Neural progenitor cell (in vitro differentiated cells): ENCODE data around the gene CYP3A4. TPM values are rescaled to one million over a fixed set of nuclear protein-coding genes. Genes with fewer than 3 reads are reported as not detected.

ENCODE experiments used
- DNase-seq: peaks from one replicate; pipeline ENCODE4 v3.0.0-alpha.2; 2016; ENCODE audit warnings: low spot score
- H2AFZ ChIP-seq: fragments of 200-600 bp; sonication (generic); replicated peaks from 2 replicates; pipeline ENCODE4 v1.6.1; 2016; ENCODE audit warnings: antibody characterized with exemption
- H3F3A ChIP-seq: fragments of 200-600 bp; sonication (generic); 2 replicates; pipeline ENCODE4 v1.6.1; 2016; ENCODE audit warnings: antibody characterized with exemption, low read depth
- H3K27ac ChIP-seq: fragments of 200-600 bp; sonication (generic); 2 replicates; pipeline ENCODE4 v1.5.1; 2016; ENCODE audit warnings: mild to moderate bottlenecking
- H3K27me3 ChIP-seq: fragments of 200-600 bp; sonication (generic); 2 replicates; pipeline ENCODE4 v1.6.1; 2016; ENCODE audit warnings: mild to moderate bottlenecking, moderate library complexity
- H3K36me3 ChIP-seq: fragments of 200-600 bp; sonication (generic); 2 replicates; pipeline ENCODE4 v1.5.1; 2016
- H3K4me1 ChIP-seq: fragments of 200-600 bp; sonication (generic); 2 replicates; pipeline ENCODE4 v1.6.1; 2016; ENCODE audit warnings: mixed run types
- H3K4me2 ChIP-seq: fragments of 200-600 bp; sonication (generic); 2 replicates; pipeline ENCODE4 v1.6.1; 2016
- H3K4me3 ChIP-seq: fragments of 200-600 bp; sonication (generic); 2 replicates; pipeline ENCODE4 v1.5.1; 2016
- H3K79me2 ChIP-seq: fragments of 200-600 bp; sonication (generic); 2 replicates; pipeline ENCODE4 v1.6.1; 2016; ENCODE audit warnings: low read depth
- H3K9ac ChIP-seq: fragments of 200-600 bp; sonication (generic); 2 replicates; pipeline ENCODE4 v1.6.1; 2016
- H3K9me3 ChIP-seq: fragments of 200-600 bp; sonication (generic); 2 replicates; pipeline ENCODE4 v1.5.1; 2016; ENCODE audit warnings: low read depth
- H4K20me1 ChIP-seq: fragments of 200-600 bp; sonication (generic); 2 replicates; pipeline ENCODE4 v1.6.1; 2016; ENCODE audit warnings: low read depth
- H3K27ac Mint-ChIP-seq: 3 replicates; pipeline ENCODE4 v1.8.0; 2021; ENCODE audit warnings: mixed read lengths
- H3K27me3 Mint-ChIP-seq: 2 replicates; pipeline ENCODE4 v1.8.0; 2022; ENCODE audit warnings: low read depth, mild to moderate bottlenecking, inconsistent platforms, moderate library complexity, mixed read lengths; ENCODE audit not compliant: insufficient read depth
- H3K36me3 Mint-ChIP-seq: 3 replicates; pipeline ENCODE4 v1.8.0; 2021; ENCODE audit warnings: mixed read lengths
- H3K4me1 Mint-ChIP-seq: 3 replicates; pipeline ENCODE4 v1.8.0; 2021; ENCODE audit warnings: mixed read lengths
- H3K4me3 Mint-ChIP-seq: 3 replicates; pipeline ENCODE4 v1.8.0; 2021; ENCODE audit warnings: mild to moderate bottlenecking, moderate library complexity, mixed read lengths
- H3K9me3 Mint-ChIP-seq: 3 replicates; pipeline ENCODE4 v1.8.0; 2020; ENCODE audit warnings: mixed read lengths
- CTCF ChIP-seq: fragments of 200-600 bp; sonication (generic); IDR thresholded peaks from 2 replicates; pipeline ENCODE4 v1.5.1; 2017; ENCODE audit warnings: antibody characterized with exemption, mild to moderate bottlenecking
- EZH2 ChIP-seq: fragments of 200-600 bp; sonication (generic); IDR thresholded peaks from 2 replicates; pipeline ENCODE4 v1.6.1; 2017; ENCODE audit warnings: antibody characterized with exemption, mild to moderate bottlenecking, moderate library complexity
- EZH2phosphoT487 ChIP-seq: fragments of 200-600 bp; sonication (generic); IDR thresholded peaks from 2 replicates; pipeline ENCODE4 v1.6.1; 2017; ENCODE audit warnings: antibody characterized with exemption
- total RNA-seq: library from RNA; depleted of rRNA; stranded (reverse); fragments of >200 nt; gene quantifications from 2 replicates; pipeline ENCODE4 v1.2.3, GENCODE V29; 2015; ENCODE audit warnings: low replicate concordance

CYP3A4 gene
- total RNA-seq, result not detected in 2 replicates

- H3K27ac ChIP-seq, result no peak within 1 kb of the TSS
- H3F3A ChIP-seq, result no peaks in the 10 kb centered on the region
- no peaks in the 10 kb centered on the region for H3K79me2 ChIP-seq
- Mint-ChIP-seq H3K4me3 (no peak within 1 kb of the TSS), H3K4me1 (no peaks in the 10 kb centered on the region), H3K27ac (no peak within 1 kb of the TSS), H3K36me3 (no peaks in the 10 kb centered on the region), H3K27me3 (peaks cover 3% of the 10 kb centered on the region), H3K9me3 (no peaks in the 10 kb centered on the region)
- H2AFZ ChIP-seq, result no peak within 1 kb of the TSS
- DNase-seq, result no peak
- no peak within 1 kb of the TSS for H3K4me2 ChIP-seq
- H3K27me3 ChIP-seq, result no peaks in the 10 kb centered on the region
- H3K4me1 ChIP-seq, result no peaks in the 10 kb centered on the region
- TF ChIP-seq CTCF (no peak), EZH2phosphoT487 (no peak), EZH2 (no peak)
- H3K9ac ChIP-seq, result no peak within 1 kb of the TSS
- H3K36me3 ChIP-seq, result no peaks in the 10 kb centered on the region
- no peaks in the 10 kb centered on the region for H4K20me1 ChIP-seq
- H3K4me3 ChIP-seq, result no peak within 1 kb of the TSS
- no peaks in the 10 kb centered on the region for H3K9me3 ChIP-seq
These were observed at the start of gene CYP3A4 for GRCh38 chr7:99784007-99784406. Gene CYP3A4, minus strand, starts transcription at chr7:99784184. Its CDS starts 103 bp downstream, at chr7:99784081.

DNA sequence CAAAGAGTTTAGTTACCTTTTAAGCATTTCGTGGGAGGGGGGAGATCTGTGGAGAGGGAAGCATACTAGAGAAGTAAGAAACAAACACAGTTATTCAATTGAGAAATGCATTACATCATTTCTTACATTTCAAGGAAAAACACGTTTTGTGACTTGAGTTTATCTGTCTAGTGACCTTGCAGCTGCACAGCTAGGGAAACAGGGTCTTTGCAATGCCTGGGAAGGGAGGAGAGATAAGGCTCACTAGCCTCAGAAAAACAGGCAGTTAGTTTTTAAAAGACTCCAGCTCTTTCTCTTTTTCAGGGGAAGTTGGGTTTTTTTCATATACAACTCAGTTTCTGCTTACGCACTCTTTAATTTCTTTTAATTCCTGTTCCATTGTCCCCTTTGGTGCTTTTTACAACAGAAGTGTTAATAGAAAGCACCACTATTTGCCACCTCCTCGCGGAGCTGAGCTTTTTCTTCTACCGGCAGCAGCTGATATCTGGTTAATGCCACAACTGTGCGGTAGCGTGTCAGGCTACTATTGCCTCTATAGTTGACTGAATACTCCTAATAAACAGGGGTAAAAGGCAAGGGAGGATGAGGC is 49.4 kb upstream of the CYP3A4 start:
- no peaks in the 10 kb centered on the region for H3K27me3 ChIP-seq
- no peak overlapping the region for H3K27ac ChIP-seq
- H4K20me1 ChIP-seq, result no peaks in the 10 kb centered on the region
- no peaks in the 10 kb centered on the region for H3K9me3 Mint-ChIP-seq
- H3K4me3 ChIP-seq, result no peak overlapping the region
- no peak overlapping the region for H3K4me2 ChIP-seq
- no peaks in the 10 kb centered on the region for H3K4me1 ChIP-seq
- no peak overlapping the region for H2AFZ ChIP-seq
- H3K27me3 Mint-ChIP-seq, result peaks cover 2% of the 10 kb centered on the region
- TF ChIP-seq EZH2phosphoT487 (no peak), EZH2 (no peak), CTCF (no peak)
- H3K4me3 Mint-ChIP-seq, result no peak overlapping the region
- no peak overlapping the region for H3K27ac Mint-ChIP-seq
- no peaks in the 10 kb centered on the region for H3K9me3 ChIP-seq
- H3K4me1 Mint-ChIP-seq, result no peaks in the 10 kb centered on the region
- H3K36me3 Mint-ChIP-seq, result no peaks in the 10 kb centered on the region
- no peaks in the 10 kb centered on the region for H3K36me3 ChIP-seq
- DNase-seq, result no peak
- no peaks in the 10 kb centered on the region for H3F3A ChIP-seq
- no peaks in the 10 kb centered on the region for H3K79me2 ChIP-seq
- no peak overlapping the region for H3K9ac ChIP-seq

GRCh38 chr7:99831595-99831994 is 47.6 kb upstream of the CYP3A4 start:
- Histone ChIP-seq H3K36me3 (no peaks in the 10 kb centered on the region), H3K4me2 (no peak overlapping the region), H3K27me3 (no peaks in the 10 kb centered on the region), H3F3A (no peaks in the 10 kb centered on the region), H3K9me3 (no peaks in the 10 kb centered on the region), H3K79me2 (no peaks in the 10 kb centered on the region), H3K4me1 (no peaks in the 10 kb centered on the region), H4K20me1 (no peaks in the 10 kb centered on the region), H3K4me3 (no peak overlapping the region), H3K9ac (no peak overlapping the region), H2AFZ (no peak overlapping the region), H3K27ac (no peak overlapping the region)
- TF ChIP-seq CTCF (no peak), EZH2phosphoT487 (no peak), EZH2 (no peak)
- DNase-seq, result no peak
- H3K9me3 Mint-ChIP-seq, result no peaks in the 10 kb centered on the region
- H3K27ac Mint-ChIP-seq, result no peak overlapping the region
- no peak overlapping the region for H3K4me3 Mint-ChIP-seq
- peaks cover 2% of the 10 kb centered on the region for H3K27me3 Mint-ChIP-seq
- H3K4me1 Mint-ChIP-seq, result no peaks in the 10 kb centered on the region
- H3K36me3 Mint-ChIP-seq, result no peaks in the 10 kb centered on the region
